Upper lobe of left lung (tissue), 6 donors: ENCODE results near the gene SCNN1B. TPM values are rescaled to one million over a fixed set of nuclear protein-coding genes. Genes with fewer than 3 reads are reported as not detected.

Experiments
- ATAC-seq, 2 donors: fragments of 200-7000 bp; cut with Tn5 transposase; one replicate each; pipeline ENCODE4 v1.9.1; 2022; ENCODE audit warnings: mild to moderate bottlenecking in 2 of 2, moderate library complexity in 2 of 2; ENCODE audit not compliant: low FRiP score in 2 of 2
- DNase-seq, 2 donors: peaks; one replicate each; pipeline ENCODE4 v3.0.0-alpha.2; 2019 to 2020
- H3K27ac ChIP-seq, 4 donors: fragments of 200-600 bp; sonication (generic); one replicate each; pipeline ENCODE4 v1.5.1; 2016 to 2019
- H3K27me3 ChIP-seq, 4 donors: fragments of 200-600 bp; sonication (generic); one replicate each; pipeline ENCODE4 v1.5.1; 2017 to 2019
- H3K36me3 ChIP-seq, 4 donors: fragments of 200-600 bp; sonication (generic); one replicate each; pipeline ENCODE4 v1.5.1; 2016 to 2019
- H3K4me1 ChIP-seq, 4 donors: fragments of 200-600 bp; sonication (generic); one replicate each; pipeline ENCODE4 v1.5.1; 2018 to 2019
- H3K4me3 ChIP-seq, 4 donors: fragments of 200-600 bp; sonication (generic); one replicate each; pipeline ENCODE4 v1.5.1; 2017 to 2019; ENCODE audit warnings: mild to moderate bottlenecking in 2 of 4, moderate library complexity in 1 of 4
- H3K9me3 ChIP-seq, 4 donors: fragments of 200-600 bp; sonication (generic); one replicate each; pipeline ENCODE4 v1.5.1; 2018 to 2019
- CTCF ChIP-seq, 6 experiments: fragments of 450-650 bp in 4 of 6; fragments of 200-600 bp in 2 of 6; sonication (generic) in 2 of 6; IDR thresholded peaks; one replicate each; pipeline ENCODE4 v1.5.1; 2016 to 2019; ENCODE audit warnings: antibody characterized with exemption in 6 of 6
- EP300 ChIP-seq, 4 donors: sonication (generic); formaldehyde crosslinking; IDR thresholded peaks; one replicate each; pipeline ENCODE4 v1.5.1; 2017; ENCODE audit warnings: antibody characterized with exemption in 4 of 4, control low read depth in 2 of 4
- POLR2A ChIP-seq, 4 donors: fragments of 450-650 bp; IDR thresholded peaks; one replicate each; pipeline ENCODE4 v1.5.1; 2016 to 2017; ENCODE audit warnings: antibody characterized with exemption in 4 of 4, mild to moderate bottlenecking in 2 of 4
- POLR2AphosphoS5 ChIP-seq, 2 donors: sonication (generic); formaldehyde crosslinking; IDR thresholded peaks; one replicate each; pipeline ENCODE4 v1.5.1; 2017; ENCODE audit warnings: antibody characterized with exemption in 2 of 2
- WGBS, 2 donors: methylation state at CpG; one replicate each; pipeline ENCODE4 v1.1.5; 2017 to 2018; 5-methylcytosine and 5-hydroxymethylcytosine counted together
- total RNA-seq, 6 donors: library from RNA; depleted of rRNA in 4 of 6; stranded (reverse); fragments of >200 nt in 4 of 6; gene quantifications; one replicate each; pipeline versions ENCODE4 v1.1.0 to v1.2.1, GENCODE V29; 2016 to 2021
- donor health status: DM: no; HTN: no; CAD: no; lungs with moderate emphysema.
- donor health status: DM: no; HTN: yes; CAD: no; lungs with severe emphysema.

The SCNN1B gene
- total RNA-seq, 6 donors from 2014 or later = 40.3 to 82.0 (median 56.7) TPM

- H3K27ac ChIP-seq = peak overlapping the region in 3 of 4 donors; percentile 24 to 50 (median 36)
- TF ChIP-seq POLR2A (IDR thresholded peaks at IDR 0.05) (no peak), CTCF (IDR thresholded peaks at IDR 0.05) (no peak), EP300 (IDR thresholded peaks at IDR 0.05) (no peak), POLR2AphosphoS5 (IDR thresholded peaks at IDR 0.05) (no peak)
- no peaks in the 10 kb centered on the region for H3K4me1 ChIP-seq
- DNase-seq = no peak
- WGBS, 2 donors = 61 to 77% methylated on average over 12 of the region's 12 CpGs
- no peaks in the 10 kb centered on the region for H3K9me3 ChIP-seq
- H3K27me3 ChIP-seq = no peaks in the 10 kb centered on the region
- peak in 1 of 2 donors; percentile 25 for ATAC-seq
- no peaks in the 10 kb centered on the region for H3K36me3 ChIP-seq
- no peak overlapping the region for H3K4me3 ChIP-seq
These were observed 11.7 kb upstream of the SCNN1B start for GRCh38 chr16:23290189-23291062.

DNA sequence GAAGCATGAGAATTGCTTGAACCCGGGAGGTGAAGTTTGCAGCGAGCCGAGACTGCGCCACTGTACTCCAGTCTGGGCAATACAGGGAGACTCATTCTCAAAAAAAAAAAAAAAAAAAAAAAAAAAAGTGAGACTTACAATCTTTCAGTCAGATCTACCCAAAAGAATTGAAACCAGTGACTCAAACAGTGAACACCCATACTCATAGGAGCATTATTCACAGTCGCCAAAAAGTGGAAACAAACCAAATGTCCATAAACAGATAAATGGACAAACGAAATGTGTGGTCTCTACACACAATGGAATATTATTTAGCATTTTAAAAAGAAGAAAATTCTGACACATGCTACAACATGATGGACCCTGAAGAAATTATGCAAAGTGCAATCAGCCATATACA lies 9.1 kb upstream of the SCNN1B start:
- Histone ChIP-seq H3K4me3 (no peak overlapping the region), H3K4me1 (no peaks in the 10 kb centered on the region), H3K36me3 (no peaks in the 10 kb centered on the region), H3K9me3 (no peaks in the 10 kb centered on the region), H3K27me3 (no peaks in the 10 kb centered on the region), H3K27ac (no peak overlapping the region)
- no peak for DNase-seq
- TF ChIP-seq CTCF (IDR thresholded peaks at IDR 0.05) (no peak), EP300 (IDR thresholded peaks at IDR 0.05) (no peak), POLR2AphosphoS5 (IDR thresholded peaks at IDR 0.05) (no peak), POLR2A (IDR thresholded peaks at IDR 0.05) (no peak)
- ATAC-seq = no peak
- WGBS, 2 donors = 84 to 86% methylated on average over 6 of the region's 6 CpGs

GRCh38 chr16:23294260-23294659 lies 7.8 kb upstream of the SCNN1B start:
- H3K4me3 ChIP-seq = no peak overlapping the region
- ATAC-seq (no peak), DNase-seq (no peak)
- WGBS, 2 donors = 82 to 89% methylated on average over 2 of the region's 2 CpGs
- no peaks in the 10 kb centered on the region for H3K36me3 ChIP-seq
- H3K9me3 ChIP-seq = no peaks in the 10 kb centered on the region
- no peaks in the 10 kb centered on the region for H3K4me1 ChIP-seq
- no peaks in the 10 kb centered on the region for H3K27me3 ChIP-seq
- H3K27ac ChIP-seq = no peak overlapping the region
- no peak for TF ChIP-seq EP300 (IDR thresholded peaks at IDR 0.05)
- no peak for TF ChIP-seq CTCF (IDR thresholded peaks at IDR 0.05)
- TF ChIP-seq POLR2AphosphoS5 (IDR thresholded peaks at IDR 0.05) = no peak
- TF ChIP-seq POLR2A (IDR thresholded peaks at IDR 0.05) = no peak

- no peaks in the 10 kb centered on the region for H3K36me3 ChIP-seq
- ATAC-seq (peak in 1 of 2 donors; percentile 70), DNase-seq (no peak)
- TF ChIP-seq POLR2A (IDR thresholded peaks at IDR 0.05) = no peak
- peak in 4 of 6 experiments; percentile 22 to 34 (median 28) for TF ChIP-seq CTCF (IDR thresholded peaks at IDR 0.05)
- no peaks in the 10 kb centered on the region for H3K9me3 ChIP-seq
- peaks cover 0 to 6% (median 2%) of the 10 kb centered on the region in 4 donors for H3K27me3 ChIP-seq
- H3K4me3 ChIP-seq = no peak overlapping the region
- 68 to 78% methylated on average over 3 of the region's 3 CpGs for WGBS, 2 donors
- H3K27ac ChIP-seq = no peak overlapping the region
- peaks cover 0 to 6% (median 4%) of the 10 kb centered on the region in 4 donors for H3K4me1 ChIP-seq
These were observed 5.1 kb upstream of the SCNN1B start for GRCh38 chr16:23296994-23297393.
